DOHH2 (cell line): ENCODE measurements around the gene CHI3L2.

Experiments used
- H3F3A ChIP-seq: fragments of 200-600 bp; sonication (generic), shearing (Covaris generic); 2 replicates; pipeline ENCODE4 v1.6.0; 2016; ENCODE audit warnings: antibody characterized with exemption, mild to moderate bottlenecking; ENCODE audit not compliant: control insufficient read depth, insufficient read depth
- H3K27ac ChIP-seq: fragments of 200-600 bp; sonication (generic); 2 replicates; pipeline ENCODE4 v1.5.1; 2014; ENCODE audit warnings: low read depth, mild to moderate bottlenecking, low read length, moderate library complexity
- H3K27me3 ChIP-seq: fragments of 200-600 bp; sonication (generic); 2 replicates; pipeline ENCODE4 v1.6.1; 2014; ENCODE audit warnings: mild to moderate bottlenecking, low read length, mixed read lengths; ENCODE audit not compliant: control insufficient read depth
- H3K36me3 ChIP-seq: fragments of 200-600 bp; sonication (generic); 2 replicates; pipeline ENCODE4 v1.6.1; 2014; ENCODE audit warnings: mild to moderate bottlenecking, low read length, moderate library complexity, mixed read lengths; ENCODE audit not compliant: control insufficient read depth
- H3K4me1 ChIP-seq: fragments of 200-600 bp; sonication (generic); 2 replicates; pipeline ENCODE4 v1.6.1; 2014; ENCODE audit warnings: mild to moderate bottlenecking, low read length, mixed read lengths; ENCODE audit not compliant: control insufficient read depth
- H3K4me2 ChIP-seq: fragments of 200-600 bp; sonication (generic); 2 replicates; pipeline ENCODE4 v1.6.0; 2014; ENCODE audit warnings: mild to moderate bottlenecking, low read length, moderate library complexity
- H3K4me3 ChIP-seq: fragments of 200-600 bp; sonication (generic); 2 replicates; pipeline ENCODE4 v1.5.1; 2014; ENCODE audit warnings: mild to moderate bottlenecking, low read length, mixed read lengths
- H3K79me2 ChIP-seq: fragments of 200-600 bp; sonication (generic); 2 replicates; pipeline ENCODE4 v1.6.1; 2014; ENCODE audit warnings: mild to moderate bottlenecking, low read length, mixed read lengths; ENCODE audit not compliant: control insufficient read depth
- H3K9me2 ChIP-seq: fragments of 200-600 bp; sonication (generic); replicated peaks from 2 replicates; pipeline ENCODE4 v1.6.1; 2014; ENCODE audit warnings: mild to moderate bottlenecking, low read length, mixed read lengths; ENCODE audit not compliant: control insufficient read depth
- H3K9me3 ChIP-seq: fragments of 200-600 bp; sonication (generic); 2 replicates; pipeline ENCODE4 v1.6.1; 2014; ENCODE audit warnings: antibody characterized with exemption, low read length, mixed read lengths; ENCODE audit not compliant: control insufficient read depth, insufficient read depth
- H4K20me1 ChIP-seq: fragments of 200-600 bp; sonication (generic); 2 replicates; pipeline ENCODE4 v1.6.0; 2014; ENCODE audit warnings: low read depth, mild to moderate bottlenecking, antibody characterized with exemption, low read length, moderate library complexity; ENCODE audit not compliant: control insufficient read depth, insufficient read depth
- EZH2phosphoT487 ChIP-seq: fragments of 200-600 bp; sonication (generic); IDR thresholded peaks from 2 replicates; pipeline ENCODE4 v1.6.1; 2017; ENCODE audit warnings: borderline replicate concordance, mild to moderate bottlenecking, antibody characterized with exemption, low read length, moderate library complexity, mixed read lengths
- TF ChIP-seq, protein P1 (sequence below): fragments of 200-600 bp; sonication (generic); IDR thresholded peaks from one replicate; pipeline ENCODE4 v1.5.1; 2014; ENCODE audit warnings: antibody characterized with exemption, mild to moderate bottlenecking, low read depth, low read length; ENCODE audit not compliant: poor library complexity, severe bottlenecking

CHI3L2 gene

DNA sequence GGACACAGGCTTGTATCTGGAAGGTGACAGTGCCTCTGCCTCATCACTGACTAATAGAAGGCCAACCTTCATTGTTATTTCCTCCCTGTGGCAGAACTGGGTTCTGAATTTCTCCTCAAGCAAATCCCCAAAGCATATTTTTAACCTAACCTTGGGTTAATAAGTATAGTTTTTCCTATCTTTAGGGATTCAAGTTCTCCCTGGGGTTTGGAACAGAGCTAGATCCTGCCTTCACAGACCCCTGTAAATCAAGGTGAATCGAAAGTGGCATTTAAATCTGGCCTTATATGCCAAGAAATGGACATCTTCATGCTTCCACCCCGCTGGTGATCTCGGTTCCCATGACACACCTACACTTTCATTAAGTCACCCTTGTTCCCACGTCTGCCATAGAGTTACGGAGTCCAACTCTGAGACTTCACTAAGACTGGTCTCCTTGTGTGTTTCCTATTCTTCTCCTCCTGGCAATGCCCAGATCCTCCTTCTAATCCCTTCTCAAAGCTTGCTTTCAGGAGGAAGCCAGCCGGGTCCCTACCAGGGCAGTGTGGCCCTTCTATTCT is 4.3 kb upstream of the CHI3L2 start:
- Histone ChIP-seq H3K4me1 (peaks cover 80% of the 10 kb centered on the region), H3K36me3 (peaks cover 9% of the 10 kb centered on the region), H3F3A (peaks cover 36% of the 10 kb centered on the region), H3K9me3 (no peaks in the 10 kb centered on the region), H3K27me3 (no peaks in the 10 kb centered on the region), H3K79me2 (no peaks in the 10 kb centered on the region), H3K4me3 (peak overlapping the region; percentile 7), H3K4me2 (peak overlapping the region; percentile 87), H3K9me2 (no peaks in the 10 kb centered on the region), H4K20me1 (no peaks in the 10 kb centered on the region), H3K27ac (peak overlapping the region; percentile 98; the same call in 1 of the 2 replicates)
- no peak for TF ChIP-seq EZH2phosphoT487
- TF ChIP-seq, protein P1, sequence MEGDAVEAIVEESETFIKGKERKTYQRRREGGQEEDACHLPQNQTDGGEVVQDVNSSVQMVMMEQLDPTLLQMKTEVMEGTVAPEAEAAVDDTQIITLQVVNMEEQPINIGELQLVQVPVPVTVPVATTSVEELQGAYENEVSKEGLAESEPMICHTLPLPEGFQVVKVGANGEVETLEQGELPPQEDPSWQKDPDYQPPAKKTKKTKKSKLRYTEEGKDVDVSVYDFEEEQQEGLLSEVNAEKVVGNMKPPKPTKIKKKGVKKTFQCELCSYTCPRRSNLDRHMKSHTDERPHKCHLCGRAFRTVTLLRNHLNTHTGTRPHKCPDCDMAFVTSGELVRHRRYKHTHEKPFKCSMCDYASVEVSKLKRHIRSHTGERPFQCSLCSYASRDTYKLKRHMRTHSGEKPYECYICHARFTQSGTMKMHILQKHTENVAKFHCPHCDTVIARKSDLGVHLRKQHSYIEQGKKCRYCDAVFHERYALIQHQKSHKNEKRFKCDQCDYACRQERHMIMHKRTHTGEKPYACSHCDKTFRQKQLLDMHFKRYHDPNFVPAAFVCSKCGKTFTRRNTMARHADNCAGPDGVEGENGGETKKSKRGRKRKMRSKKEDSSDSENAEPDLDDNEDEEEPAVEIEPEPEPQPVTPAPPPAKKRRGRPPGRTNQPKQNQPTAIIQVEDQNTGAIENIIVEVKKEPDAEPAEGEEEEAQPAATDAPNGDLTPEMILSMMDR = no peak

DNA sequence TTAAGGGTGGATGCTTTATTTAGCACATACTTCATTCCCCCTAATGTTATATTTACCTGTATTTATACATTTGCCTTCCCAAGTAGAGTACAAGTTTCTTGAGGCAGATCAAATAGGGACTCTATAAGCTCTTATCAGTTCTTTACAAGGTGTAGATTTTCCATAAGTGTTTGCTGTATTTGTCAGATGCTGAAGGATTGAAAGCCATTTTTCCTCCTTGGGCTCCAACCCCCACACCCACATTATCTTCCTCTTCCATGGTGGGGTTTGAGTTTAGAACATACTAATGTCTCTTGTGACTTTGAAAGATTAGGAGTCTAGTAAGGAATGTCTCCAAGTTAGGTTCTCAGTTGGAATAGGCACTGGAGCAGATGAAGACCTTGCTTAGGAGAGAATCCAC is 2.4 kb upstream of the CHI3L2 start:
- TF ChIP-seq EZH2phosphoT487 = no peak
- TF ChIP-seq, protein P1 = no peak
- H3F3A ChIP-seq = peaks cover 20% of the 10 kb centered on the region
- H3K27me3 ChIP-seq = no peaks in the 10 kb centered on the region
- H3K4me3 ChIP-seq = no peak overlapping the region
- H3K9me2 ChIP-seq = no peaks in the 10 kb centered on the region
- no peaks in the 10 kb centered on the region for H3K9me3 ChIP-seq
- H4K20me1 ChIP-seq = no peaks in the 10 kb centered on the region
- no peak overlapping the region for H3K27ac ChIP-seq
- H3K79me2 ChIP-seq = peaks cover 4% of the 10 kb centered on the region
- H3K36me3 ChIP-seq = peaks cover 3% of the 10 kb centered on the region; the same call in 1 of the 2 replicates
- peak overlapping the region; percentile 11 for H3K4me2 ChIP-seq
- H3K4me1 ChIP-seq = peaks cover 73% of the 10 kb centered on the region

DNA sequence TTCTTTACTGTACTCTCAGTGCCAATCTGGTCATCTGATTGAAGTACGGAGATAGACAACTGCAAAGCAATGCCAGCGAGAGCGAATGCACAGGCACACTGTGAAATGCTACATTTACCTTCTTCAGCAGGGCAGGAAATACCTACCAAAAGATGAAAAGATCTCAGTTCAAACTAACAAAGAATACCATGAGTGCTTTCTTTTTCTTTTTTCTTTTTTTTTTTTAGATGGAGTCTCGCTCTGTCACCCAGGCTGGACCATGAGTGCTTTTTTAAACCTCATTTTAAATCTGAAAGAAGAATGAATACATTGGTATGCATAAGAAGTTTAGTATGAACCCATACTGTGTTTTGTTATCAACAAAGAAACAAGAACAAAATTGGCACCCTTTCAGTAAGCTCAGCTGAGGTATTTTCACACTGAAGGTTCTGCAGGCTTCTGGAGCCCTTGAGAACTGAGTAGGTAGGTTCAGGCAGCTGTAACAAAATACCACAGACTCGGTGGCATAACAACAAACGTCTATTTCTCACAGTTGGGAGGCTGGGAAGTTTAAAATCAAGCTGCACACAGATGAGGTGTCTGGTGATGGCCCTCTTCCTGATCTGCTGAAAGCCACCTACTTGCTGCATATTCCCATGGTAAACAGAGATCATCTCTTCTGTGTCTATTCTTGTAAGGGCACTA is 1.7 kb upstream of the CHI3L2 start:
- no peak overlapping the region for H3K4me3 ChIP-seq
- H3K9me3 ChIP-seq = no peaks in the 10 kb centered on the region
- H3K79me2 ChIP-seq = peaks cover 12% of the 10 kb centered on the region
- peak overlapping the region; percentile 13; the same call in 1 of the 2 replicates for H3K27ac ChIP-seq
- TF ChIP-seq EZH2phosphoT487 = no peak
- TF ChIP-seq, protein P1 = no peak
- no peaks in the 10 kb centered on the region for H3K9me2 ChIP-seq
- H3K27me3 ChIP-seq = no peaks in the 10 kb centered on the region
- peaks cover 5% of the 10 kb centered on the region for H3K36me3 ChIP-seq
- H3K4me2 ChIP-seq = peak overlapping the region; percentile 11
- H4K20me1 ChIP-seq = no peaks in the 10 kb centered on the region
- peaks cover 12% of the 10 kb centered on the region for H3F3A ChIP-seq
- H3K4me1 ChIP-seq = peaks cover 72% of the 10 kb centered on the region
